Esophagus squamous epithelium (tissue), 4 donors: ENCODE data around the gene NR3C2.

Experiments used
- POLR2A ChIP-seq, 4 donors: fragments of 450-650 bp; IDR thresholded peaks; one replicate each; pipeline ENCODE4 v1.6.1; 2017; ENCODE audit warnings: antibody characterized with exemption in 4 of 4, mild to moderate bottlenecking in 4 of 4, moderate library complexity in 3 of 4
- TF ChIP-seq, protein P1 (sequence below), 6 experiments: fragments of 450-650 bp in 4 of 6; fragments of 200-600 bp in 2 of 6; sonication (generic) in 2 of 6; IDR thresholded peaks; one replicate each; pipeline ENCODE4 v1.5.1; 2016 to 2019; ENCODE audit warnings: antibody characterized with exemption in 6 of 6, mild to moderate bottlenecking in 4 of 6, moderate library complexity in 4 of 6

DNA sequence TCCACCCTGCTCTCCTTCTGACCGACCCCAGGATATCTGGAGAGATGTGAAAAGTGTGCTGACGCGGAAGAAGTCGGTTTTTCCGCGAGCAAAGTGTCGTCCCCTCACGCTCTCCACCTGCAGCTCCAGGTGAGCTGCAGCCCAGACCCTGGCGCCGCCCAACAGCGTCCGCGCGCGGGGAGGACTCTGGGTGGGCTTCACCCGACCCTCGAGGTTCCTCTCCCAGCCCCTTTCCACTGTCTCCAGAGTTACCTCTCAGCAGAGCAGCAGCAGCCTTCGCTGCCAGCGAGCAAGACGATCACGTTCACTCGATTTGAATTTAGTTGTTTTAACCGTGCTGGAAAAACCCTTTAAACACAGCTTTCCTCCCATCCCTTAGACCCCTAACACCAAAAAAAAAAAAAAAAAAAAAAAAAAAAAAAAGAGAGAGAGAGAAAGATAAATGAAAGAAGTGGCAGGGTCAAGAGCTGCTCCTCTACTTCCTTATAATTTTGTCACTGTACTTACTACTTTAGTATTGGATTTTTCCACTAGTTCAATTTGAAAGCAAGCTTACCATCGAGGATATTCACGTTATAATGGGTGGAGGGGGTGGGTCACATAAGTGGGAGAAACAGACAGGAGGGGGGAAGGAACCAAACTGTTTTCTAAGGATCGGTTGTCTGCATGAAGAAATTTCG lies 758 bp upstream of the NR3C2 start:
- TF ChIP-seq POLR2A (IDR thresholded peaks at IDR 0.05), result no peak
- TF ChIP-seq, protein P1, sequence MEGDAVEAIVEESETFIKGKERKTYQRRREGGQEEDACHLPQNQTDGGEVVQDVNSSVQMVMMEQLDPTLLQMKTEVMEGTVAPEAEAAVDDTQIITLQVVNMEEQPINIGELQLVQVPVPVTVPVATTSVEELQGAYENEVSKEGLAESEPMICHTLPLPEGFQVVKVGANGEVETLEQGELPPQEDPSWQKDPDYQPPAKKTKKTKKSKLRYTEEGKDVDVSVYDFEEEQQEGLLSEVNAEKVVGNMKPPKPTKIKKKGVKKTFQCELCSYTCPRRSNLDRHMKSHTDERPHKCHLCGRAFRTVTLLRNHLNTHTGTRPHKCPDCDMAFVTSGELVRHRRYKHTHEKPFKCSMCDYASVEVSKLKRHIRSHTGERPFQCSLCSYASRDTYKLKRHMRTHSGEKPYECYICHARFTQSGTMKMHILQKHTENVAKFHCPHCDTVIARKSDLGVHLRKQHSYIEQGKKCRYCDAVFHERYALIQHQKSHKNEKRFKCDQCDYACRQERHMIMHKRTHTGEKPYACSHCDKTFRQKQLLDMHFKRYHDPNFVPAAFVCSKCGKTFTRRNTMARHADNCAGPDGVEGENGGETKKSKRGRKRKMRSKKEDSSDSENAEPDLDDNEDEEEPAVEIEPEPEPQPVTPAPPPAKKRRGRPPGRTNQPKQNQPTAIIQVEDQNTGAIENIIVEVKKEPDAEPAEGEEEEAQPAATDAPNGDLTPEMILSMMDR (IDR thresholded peaks at IDR 0.05), result no peak
